Measurements from ENCODE around the gene HEXD.

Gene HEXD

GRCh38 chr17:82461827-82462524 is 43.8 kb downstream of the HEXD start:
- Histone ChIP-seq H2BK5ac (ENCODE audit: low read depth, low read length, poor library complexity, severe bottlenecking) (no peak overlapping the region), H3K79me1 (replicated peaks; ENCODE audit: low read length, poor library complexity, severe bottlenecking) (peaks cover 17% of the 10 kb centered on the region), H3K4me3 (ENCODE audit: insufficient read depth in 1 of 2, low read depth in 1 of 2, low read length in 2 of 2) (no peak overlapping the region), H3K9ac (ENCODE audit: low read length) (no peak overlapping the region), H3K36me3 (ENCODE audit: control insufficient read depth in 1 of 2, insufficient read depth in 2 of 2, low read depth in 1 of 2, low read length in 2 of 2) (peaks cover 57 to 65% of the 10 kb centered on the region in 2 experiments), H4K91ac (ENCODE audit: low read length) (peak overlapping the region; percentile 22), H3K14ac (ENCODE audit: low read length in 2 of 2) (no peak overlapping the region), H3K23ac (ENCODE audit: low read length in 2 of 2) (no peak overlapping the region), H3K27me3 (ENCODE audit: control insufficient read depth in 1 of 2, insufficient read depth in 1 of 2, low read length in 2 of 2) (no peaks in the 10 kb centered on the region), H3K9me3 (ENCODE audit: control insufficient read depth, low read length) (no peaks in the 10 kb centered on the region), H3K18ac (ENCODE audit: low read depth in 1 of 2, low read length in 2 of 2) (no peak overlapping the region), H2AK5ac (ENCODE audit: low read length, severe bottlenecking) (no peak overlapping the region), H2BK15ac (ENCODE audit: low read depth, poor library complexity, severe bottlenecking) (no peak overlapping the region), H2BK120ac (ENCODE audit: low read depth, low read length) (no peak overlapping the region), H3K4ac (ENCODE audit: low read depth in 1 of 2, low read length in 2 of 2) (no peak overlapping the region), H4K8ac (ENCODE audit: low read length) (no peak overlapping the region), H3K27ac (ENCODE audit: low read length, poor library complexity, severe bottlenecking) (no peak overlapping the region), H2AFZ (ENCODE audit: low read depth, low read length) (no peak overlapping the region), H3K4me2 (ENCODE audit: low read length, poor library complexity, severe bottlenecking) (no peak overlapping the region), H2BK12ac (ENCODE audit: low read length in 2 of 2) (no peak overlapping the region), H3K4me1 (ENCODE audit: control insufficient read depth, insufficient read depth, low read depth, low read length) (peaks cover 12% of the 10 kb centered on the region)
- 90% methylated on average over 10 of the region's 10 CpGs for WGBS
- no peak for DNase-seq

- Histone ChIP-seq H3K9me3 (ENCODE audit: control insufficient read depth, low read length) (no peaks in the 10 kb centered on the region), H4K91ac (ENCODE audit: low read length) (no peak overlapping the region), H2BK15ac (ENCODE audit: low read depth, poor library complexity, severe bottlenecking) (no peak overlapping the region), H3K4me3 (ENCODE audit: insufficient read depth in 1 of 2, low read depth in 1 of 2, low read length in 2 of 2) (no peak overlapping the region), H3K4me2 (ENCODE audit: low read length, poor library complexity, severe bottlenecking) (no peak overlapping the region), H3K14ac (ENCODE audit: low read length in 2 of 2) (no peak overlapping the region), H3K27ac (ENCODE audit: low read length, poor library complexity, severe bottlenecking) (no peak overlapping the region), H2BK12ac (ENCODE audit: low read length in 2 of 2) (no peak overlapping the region), H3K4me1 (ENCODE audit: control insufficient read depth, insufficient read depth, low read depth, low read length) (peaks cover 9% of the 10 kb centered on the region), H2AK5ac (ENCODE audit: low read length, severe bottlenecking) (no peak overlapping the region), H4K8ac (ENCODE audit: low read length) (no peak overlapping the region), H3K18ac (ENCODE audit: low read depth in 1 of 2, low read length in 2 of 2) (no peak overlapping the region), H3K4ac (ENCODE audit: low read depth in 1 of 2, low read length in 2 of 2) (no peak overlapping the region), H3K23ac (ENCODE audit: low read length in 2 of 2) (no peak overlapping the region), H2BK5ac (ENCODE audit: low read depth, low read length, poor library complexity, severe bottlenecking) (no peak overlapping the region), H2BK120ac (ENCODE audit: low read depth, low read length) (no peak overlapping the region), H2AFZ (ENCODE audit: low read depth, low read length) (no peak overlapping the region), H3K79me1 (replicated peaks; ENCODE audit: low read length, poor library complexity, severe bottlenecking) (peaks cover 15% of the 10 kb centered on the region), H3K27me3 (ENCODE audit: control insufficient read depth in 1 of 2, insufficient read depth in 1 of 2, low read length in 2 of 2) (no peaks in the 10 kb centered on the region), H3K9ac (ENCODE audit: low read length) (no peak overlapping the region), H3K36me3 (ENCODE audit: control insufficient read depth in 1 of 2, insufficient read depth in 2 of 2, low read depth in 1 of 2, low read length in 2 of 2) (peaks cover 57 to 69% of the 10 kb centered on the region in 2 experiments)
- whole genome bisulfite sequencing, result 92% methylated on average over 6 of the region's 6 CpGs
- DNase-seq, result no peak
Observed at GRCh38 chr17:82463391-82463790, 45.2 kb downstream of the HEXD start.

GRCh38 chr17:82463925-82464566 is 45.9 kb downstream of the HEXD start:
- no peak overlapping the region for H3K4ac ChIP-seq (ENCODE audit: low read depth in 1 of 2, low read length in 2 of 2)
- WGBS, result 97% methylated on average over 7 of the region's 7 CpGs
- no peak overlapping the region for H3K18ac ChIP-seq (ENCODE audit: low read depth in 1 of 2, low read length in 2 of 2)
- no peak overlapping the region for H4K8ac ChIP-seq (ENCODE audit: low read length)
- no peak overlapping the region for H4K91ac ChIP-seq (ENCODE audit: low read length)
- no peak overlapping the region for H3K4me2 ChIP-seq (ENCODE audit: low read length, poor library complexity, severe bottlenecking)
- peaks cover 60 to 76% of the 10 kb centered on the region in 2 experiments for H3K36me3 ChIP-seq (ENCODE audit: control insufficient read depth in 1 of 2, insufficient read depth in 2 of 2, low read depth in 1 of 2, low read length in 2 of 2)
- H3K23ac ChIP-seq (ENCODE audit: low read length in 2 of 2), result no peak overlapping the region
- H3K9ac ChIP-seq (ENCODE audit: low read length), result no peak overlapping the region
- H2BK12ac ChIP-seq (ENCODE audit: low read length in 2 of 2), result no peak overlapping the region
- DNase-seq, result no peak
- H3K4me3 ChIP-seq (ENCODE audit: insufficient read depth in 1 of 2, low read depth in 1 of 2, low read length in 2 of 2), result no peak overlapping the region
- H2BK5ac ChIP-seq (ENCODE audit: low read depth, low read length, poor library complexity, severe bottlenecking), result no peak overlapping the region
- H3K4me1 ChIP-seq (ENCODE audit: control insufficient read depth, insufficient read depth, low read depth, low read length), result peaks cover 8% of the 10 kb centered on the region
- H3K79me1 ChIP-seq (replicated peaks; ENCODE audit: low read length, poor library complexity, severe bottlenecking), result peaks cover 14% of the 10 kb centered on the region
- no peaks in the 10 kb centered on the region for H3K9me3 ChIP-seq (ENCODE audit: control insufficient read depth, low read length)
- no peaks in the 10 kb centered on the region for H3K27me3 ChIP-seq (ENCODE audit: control insufficient read depth in 1 of 2, insufficient read depth in 1 of 2, low read length in 2 of 2)
- H3K27ac ChIP-seq (ENCODE audit: low read length, poor library complexity, severe bottlenecking), result no peak overlapping the region
- no peak overlapping the region for H2BK120ac ChIP-seq (ENCODE audit: low read depth, low read length)
- no peak overlapping the region for H2AK5ac ChIP-seq (ENCODE audit: low read length, severe bottlenecking)
- no peak overlapping the region for H3K14ac ChIP-seq (ENCODE audit: low read length in 2 of 2)
- no peak overlapping the region for H2AFZ ChIP-seq (ENCODE audit: low read depth, low read length)
- no peak overlapping the region for H2BK15ac ChIP-seq (ENCODE audit: low read depth, poor library complexity, severe bottlenecking)

- H3K9me3 ChIP-seq (ENCODE audit: control insufficient read depth, low read length), result no peaks in the 10 kb centered on the region
- H2AFZ ChIP-seq (ENCODE audit: low read depth, low read length), result no peak overlapping the region
- H2AK5ac ChIP-seq (ENCODE audit: low read length, severe bottlenecking), result no peak overlapping the region
- H3K4me3 ChIP-seq (ENCODE audit: insufficient read depth in 1 of 2, low read depth in 1 of 2, low read length in 2 of 2), result no peak overlapping the region
- no peak for DNase-seq
- no peak overlapping the region for H4K8ac ChIP-seq (ENCODE audit: low read length)
- no peak overlapping the region for H3K4ac ChIP-seq (ENCODE audit: low read depth in 1 of 2, low read length in 2 of 2)
- 95% methylated on average over 11 of the region's 11 CpGs for WGBS
- H3K27me3 ChIP-seq (ENCODE audit: control insufficient read depth in 1 of 2, insufficient read depth in 1 of 2, low read length in 2 of 2), result no peaks in the 10 kb centered on the region
- no peak overlapping the region for H3K9ac ChIP-seq (ENCODE audit: low read length)
- peaks cover 3% of the 10 kb centered on the region for H3K4me1 ChIP-seq (ENCODE audit: control insufficient read depth, insufficient read depth, low read depth, low read length)
- H3K4me2 ChIP-seq (ENCODE audit: low read length, poor library complexity, severe bottlenecking), result no peak overlapping the region
- H3K36me3 ChIP-seq (ENCODE audit: control insufficient read depth in 1 of 2, insufficient read depth in 2 of 2, low read depth in 1 of 2, low read length in 2 of 2), result peaks cover 61 to 80% of the 10 kb centered on the region in 2 experiments
- no peak overlapping the region for H2BK12ac ChIP-seq (ENCODE audit: low read length in 2 of 2)
- no peak overlapping the region for H3K27ac ChIP-seq (ENCODE audit: low read length, poor library complexity, severe bottlenecking)
- H3K14ac ChIP-seq (ENCODE audit: low read length in 2 of 2), result no peak overlapping the region
- H2BK15ac ChIP-seq (ENCODE audit: low read depth, poor library complexity, severe bottlenecking), result no peak overlapping the region
- H3K23ac ChIP-seq (ENCODE audit: low read length in 2 of 2), result no peak overlapping the region
- no peak overlapping the region for H2BK5ac ChIP-seq (ENCODE audit: low read depth, low read length, poor library complexity, severe bottlenecking)
- no peak overlapping the region for H2BK120ac ChIP-seq (ENCODE audit: low read depth, low read length)
- no peak overlapping the region for H4K91ac ChIP-seq (ENCODE audit: low read length)
- H3K79me1 ChIP-seq (replicated peaks; ENCODE audit: low read length, poor library complexity, severe bottlenecking), result peaks cover 10% of the 10 kb centered on the region
- H3K18ac ChIP-seq (ENCODE audit: low read depth in 1 of 2, low read length in 2 of 2), result no peak overlapping the region
Observed at GRCh38 chr17:82464567-82464929, 46.4 kb downstream of the HEXD start.
